NOMO-1 treated with dmso at 0.1 percent for 144 hours (cell line): ENCODE results near the gene IDUA.

Experiments used
- DNase-seq: peaks from one replicate; lab custom pipeline; 2025; ENCODE audit not compliant: unreplicated experiment; lab: John Stamatoyannopoulos, UW

IDUA gene

GRCh38 chr4:1027915-1028238 lies 41.0 kb downstream of the IDUA start:
- DNase-seq = no peak

GRCh38 chr4:1028574-1029220 lies 41.9 kb downstream of the IDUA start:
- DNase-seq = no peak

- no peak for DNase-seq
Observed at GRCh38 chr4:1029529-1029928, 42.7 kb downstream of the IDUA start.

GRCh38 chr4:1030031-1030430 lies 43.2 kb downstream of the IDUA start:
- DNase-seq = no peak

GRCh38 chr4:1030559-1030958 lies 43.7 kb downstream of the IDUA start:
- DNase-seq = no peak

GRCh38 chr4:1031346-1031745 lies 44.5 kb downstream of the IDUA start:
- no peak for DNase-seq

- DNase-seq = no peak
Observed at GRCh38 chr4:1031956-1032795, 45.3 kb downstream of the IDUA start.

- no peak for DNase-seq
Observed at GRCh38 chr4:1032861-1033260, 46.0 kb downstream of the IDUA start.

GRCh38 chr4:1033840-1034551 lies 47.2 kb downstream of the IDUA start:
- DNase-seq = no peak

GRCh38 chr4:1035510-1035909 lies 48.7 kb downstream of the IDUA start:
- no peak for DNase-seq

GRCh38 chr4:1036095-1036494 lies 49.3 kb downstream of the IDUA start:
- no peak for DNase-seq

GRCh38 chr4:1036976-1037810 lies 50.3 kb downstream of the IDUA start:
- DNase-seq = no peak

GRCh38 chr4:1038948-1039492 lies 52.2 kb downstream of the IDUA start:
- no peak for DNase-seq

- DNase-seq = no peak
Observed at GRCh38 chr4:1039493-1040343, 52.9 kb downstream of the IDUA start.

- DNase-seq = no peak
Observed at GRCh38 chr4:1040344-1041146, 53.7 kb downstream of the IDUA start.

GRCh38 chr4:1041147-1041935 lies 54.5 kb downstream of the IDUA start:
- no peak for DNase-seq

GRCh38 chr4:1041936-1042330 lies 55.1 kb downstream of the IDUA start:
- DNase-seq = no peak

GRCh38 chr4:1042352-1043055 lies 55.7 kb downstream of the IDUA start:
- DNase-seq = no peak
